ENCODE data around the gene PATJ. TPM values are rescaled to one million over a fixed set of nuclear protein-coding genes. Genes with fewer than 3 reads are reported as not detected.

PATJ gene
- total and polyA plus RNA-seq, 8 donors, result 9.1 to 195 (median 68.0) TPM

- Histone ChIP-seq H3K36me3 (peaks cover 0 to 32% (median 16%) of the 10 kb centered on the region in 4 donors), H3K4me3 (no peak overlapping the region), H3K9me3 (no peaks in the 10 kb centered on the region), H3K4me1 (no peaks in the 10 kb centered on the region), H3K27ac (no peak overlapping the region), H3K27me3 (no peaks in the 10 kb centered on the region)
- WGBS, 5 donors, result 92 to 97% (median 97%) methylated on average over 1 of the region's 1 CpG
- no peak for DNase-seq
- TF ChIP-seq POLR2A (IDR thresholded peaks at IDR 0.05) (no peak), CTCF (IDR thresholded peaks at IDR 0.05) (no peak), EP300 (IDR thresholded peaks at IDR 0.05) (no peak), POLR2AphosphoS5 (IDR thresholded peaks at IDR 0.05) (no peak)
- intact Hi-C loops (cut with DNase I; ENCODE audit: low total_unique reads), result no loop called here
These were observed 311.9 kb downstream of the PATJ start for GRCh38 chr1:62054188-62054587.

GRCh38 chr1:62057230-62057629 is 314.9 kb downstream of the PATJ start:
- WGBS, 5 donors, result 93 to 97% (median 95%) methylated on average over 4 of the region's 4 CpGs
- intact Hi-C loops (cut with DNase I; ENCODE audit: low total_unique reads), result no loop called here
- H3K36me3 ChIP-seq, result peaks cover 0 to 19% (median 7%) of the 10 kb centered on the region in 4 donors
- H3K27me3 ChIP-seq, result no peaks in the 10 kb centered on the region
- H3K9me3 ChIP-seq, result no peaks in the 10 kb centered on the region
- TF ChIP-seq POLR2AphosphoS5 (IDR thresholded peaks at IDR 0.05), result no peak
- no peak for TF ChIP-seq CTCF (IDR thresholded peaks at IDR 0.05)
- no peak for TF ChIP-seq EP300 (IDR thresholded peaks at IDR 0.05)
- TF ChIP-seq POLR2A (IDR thresholded peaks at IDR 0.05), result no peak
- H3K27ac ChIP-seq, result no peak overlapping the region
- H3K4me3 ChIP-seq, result no peak overlapping the region
- DNase-seq, result no peak
- H3K4me1 ChIP-seq, result no peaks in the 10 kb centered on the region

- Histone ChIP-seq H3K27me3 (no peaks in the 10 kb centered on the region), H3K36me3 (peaks cover 0 to 14% (median 6%) of the 10 kb centered on the region in 4 donors), H3K27ac (no peak overlapping the region), H3K9me3 (no peaks in the 10 kb centered on the region), H3K4me1 (no peaks in the 10 kb centered on the region), H3K4me3 (no peak overlapping the region)
- WGBS, 5 donors, result 84 to 96% (median 87%) methylated on average over 2 of the region's 2 CpGs
- no peak for DNase-seq
- intact Hi-C loops (cut with DNase I; ENCODE audit: low total_unique reads), result no loop called here
- no peak for TF ChIP-seq CTCF (IDR thresholded peaks at IDR 0.05)
- no peak for TF ChIP-seq POLR2AphosphoS5 (IDR thresholded peaks at IDR 0.05)
- TF ChIP-seq EP300 (IDR thresholded peaks at IDR 0.05), result no peak
- TF ChIP-seq POLR2A (IDR thresholded peaks at IDR 0.05), result no peak
These were observed 315.5 kb downstream of the PATJ start for GRCh38 chr1:62057641-62058290.

GRCh38 chr1:62058956-62059355 is 316.7 kb downstream of the PATJ start:
- H3K36me3 ChIP-seq, result peaks cover 0 to 9% (median 2%) of the 10 kb centered on the region in 4 donors
- no peak overlapping the region for H3K4me3 ChIP-seq
- no peaks in the 10 kb centered on the region for H3K9me3 ChIP-seq
- intact Hi-C loops (cut with DNase I; ENCODE audit: low total_unique reads), result no loop called here
- no peaks in the 10 kb centered on the region for H3K4me1 ChIP-seq
- WGBS, 5 donors, result 35 to 60% (median 47%) methylated on average over 3 of the region's 3 CpGs
- TF ChIP-seq EP300 (IDR thresholded peaks at IDR 0.05), result no peak
- TF ChIP-seq CTCF (IDR thresholded peaks at IDR 0.05), result no peak
- no peak for TF ChIP-seq POLR2A (IDR thresholded peaks at IDR 0.05)
- TF ChIP-seq POLR2AphosphoS5 (IDR thresholded peaks at IDR 0.05), result no peak
- no peaks in the 10 kb centered on the region for H3K27me3 ChIP-seq
- DNase-seq, result no peak
- H3K27ac ChIP-seq, result no peak overlapping the region

Measured in stomach (tissue), 9 donors.